ENCODE data around the gene ABHD6.
"Not testable (repeated sequence)": the region's sequence is repeated elsewhere in the genome, so short reads cannot be mapped to it uniquely, and the experiment has no call there.

The ABHD6 gene

DNA sequence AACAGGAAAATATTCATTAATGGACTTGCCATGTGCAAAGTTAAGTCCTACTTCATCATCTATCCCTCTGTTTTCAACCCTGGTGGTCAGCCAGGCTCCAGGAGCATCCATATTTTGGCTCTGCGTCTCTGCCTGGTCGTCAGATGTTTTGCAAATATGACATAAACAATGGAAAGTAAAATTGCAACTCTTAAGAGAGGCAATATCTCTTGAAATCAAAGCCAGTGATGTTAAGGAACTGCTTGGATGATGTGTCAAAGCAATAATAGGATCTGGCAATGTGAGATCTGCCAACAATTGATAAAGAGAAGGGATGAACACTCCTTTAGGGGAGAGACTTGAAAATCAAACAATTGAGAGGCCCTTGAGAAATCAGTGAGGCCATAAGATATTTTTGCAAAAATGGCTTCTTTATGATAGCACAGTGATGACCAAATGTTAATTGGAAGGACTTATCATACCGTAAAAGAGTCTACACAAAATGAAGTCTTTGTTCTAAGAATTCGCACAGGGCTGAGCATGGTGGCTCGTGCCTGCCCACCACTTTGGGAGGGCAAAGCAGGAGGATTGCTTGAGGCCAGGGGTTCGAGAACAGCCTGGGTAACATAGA lies 6.5 kb downstream of the ABHD6 start:
- no peak for DNase-seq

- DNase-seq = no peak
Observed at GRCh38 chr3:58246148-58247047, 8.8 kb downstream of the ABHD6 start.

GRCh38 chr3:58249358-58250092 lies 11.9 kb downstream of the ABHD6 start:
- DNase-seq = no peak

- no peak for DNase-seq
Observed at GRCh38 chr3:58250093-58250707, 12.6 kb downstream of the ABHD6 start.

- DNase-seq = no peak
Observed at GRCh38 chr3:58251631-58252035, 14.0 kb downstream of the ABHD6 start.

DNA sequence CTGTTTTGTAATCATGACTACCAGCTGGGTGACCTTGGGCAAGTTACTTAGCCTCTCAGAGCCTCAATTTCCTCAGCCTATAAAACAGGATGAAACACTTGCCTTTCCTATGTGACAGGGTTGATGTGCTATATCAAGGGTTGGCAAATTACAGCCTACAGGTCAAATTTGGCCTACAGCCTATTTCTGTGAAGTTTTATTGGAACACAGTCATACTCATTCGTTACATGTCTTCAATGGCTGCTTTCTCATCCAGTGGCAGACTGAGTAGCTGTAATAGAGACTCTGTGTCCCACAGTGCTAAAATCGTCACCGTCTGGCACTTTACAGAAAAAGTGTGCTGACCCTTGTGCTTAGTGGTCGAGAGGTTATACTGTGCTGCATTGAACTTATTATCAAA lies 16.6 kb downstream of the ABHD6 start:
- no peak for DNase-seq

GRCh38 chr3:58256061-58256460 lies 18.5 kb downstream of the ABHD6 start:
- DNase-seq = no peak

DNA sequence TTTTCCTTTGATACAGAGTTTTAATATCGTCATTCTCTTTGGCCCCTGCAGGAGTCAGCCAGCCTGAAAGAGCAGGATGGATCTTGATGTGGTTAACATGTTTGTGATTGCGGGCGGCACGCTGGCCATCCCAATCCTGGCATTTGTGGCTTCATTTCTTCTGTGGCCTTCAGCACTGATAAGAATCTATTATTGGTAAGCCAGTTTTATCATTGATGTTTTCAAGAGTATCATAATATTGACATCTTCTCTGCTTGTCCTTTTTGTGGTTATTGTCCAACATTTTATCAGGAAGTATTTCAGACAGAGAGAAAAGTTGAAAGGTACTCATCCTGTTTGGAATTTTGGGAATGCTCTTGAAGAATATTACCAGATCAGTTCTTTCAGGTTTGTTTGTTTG lies 18.9 kb downstream of the ABHD6 start:
- no peak for DNase-seq

DNA sequence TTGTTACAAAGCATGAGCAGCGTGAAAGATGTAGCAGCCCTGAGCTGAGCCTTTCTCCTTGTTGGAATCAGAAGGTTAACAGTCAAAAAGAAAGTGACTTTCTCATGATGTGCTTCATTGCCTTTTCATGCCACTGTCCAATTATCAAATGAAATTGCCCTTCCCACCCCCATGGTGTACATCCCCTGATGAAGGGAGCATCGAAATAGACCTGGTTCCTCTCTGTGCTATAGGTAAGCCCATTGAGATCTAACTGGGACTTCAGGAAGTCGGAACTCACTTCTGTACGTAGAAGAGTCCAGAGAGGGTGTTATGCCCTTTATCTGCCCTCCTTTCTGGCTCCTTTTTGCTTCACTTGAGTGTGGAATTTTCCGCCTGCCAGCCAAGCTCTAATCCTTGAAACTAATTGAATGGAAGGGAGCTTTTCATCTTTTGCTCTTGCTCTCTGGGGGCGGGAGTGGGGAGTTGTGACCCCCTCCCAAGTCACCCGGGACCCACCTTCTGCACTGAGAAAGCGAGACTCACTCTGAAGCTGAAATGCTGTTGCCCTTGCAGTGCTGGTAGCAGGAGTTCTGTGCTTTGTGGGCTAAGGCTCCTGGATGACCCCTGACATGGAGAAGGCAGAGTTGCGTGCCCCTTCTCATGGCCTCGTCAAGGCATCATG lies 20.9 kb downstream of the ABHD6 start:
- DNase-seq = no peak

GRCh38 chr3:58260261-58260731 lies 22.7 kb downstream of the ABHD6 start:
- DNase-seq = peak; percentile 88

- peak; percentile 64 for DNase-seq
Observed at GRCh38 chr3:58260733-58261132, 23.1 kb downstream of the ABHD6 start.

- DNase-seq = no peak
Observed at GRCh38 chr3:58261954-58262666, 24.5 kb downstream of the ABHD6 start.

GRCh38 chr3:58266577-58266976 lies 29.0 kb downstream of the ABHD6 start:
- no peak for DNase-seq

DNA sequence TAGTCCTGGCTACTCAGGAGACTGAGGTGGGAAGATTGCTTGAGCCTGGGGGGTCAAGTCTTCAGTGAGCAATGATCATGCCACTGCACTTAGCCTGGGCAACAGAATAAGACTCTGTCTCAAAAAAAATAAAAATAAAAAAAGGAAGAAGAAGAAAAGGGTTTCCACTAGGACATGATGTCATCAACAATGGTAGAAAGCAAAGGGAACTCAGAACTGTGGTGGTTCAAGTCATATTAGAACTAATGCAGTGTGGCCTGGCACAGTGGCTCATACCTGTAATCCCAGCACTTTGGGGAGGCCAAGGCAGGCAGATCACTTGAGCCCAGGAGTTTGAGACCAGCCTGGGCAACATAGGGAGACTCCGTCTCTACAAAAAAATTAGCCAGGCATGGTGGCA lies 30.0 kb downstream of the ABHD6 start:
- DNase-seq = not testable (repeated sequence)

GRCh38 chr3:58269356-58269755 lies 31.8 kb downstream of the ABHD6 start:
- no peak for DNase-seq

GRCh38 chr3:58270485-58270884 lies 32.9 kb downstream of the ABHD6 start:
- DNase-seq = no peak

DNA sequence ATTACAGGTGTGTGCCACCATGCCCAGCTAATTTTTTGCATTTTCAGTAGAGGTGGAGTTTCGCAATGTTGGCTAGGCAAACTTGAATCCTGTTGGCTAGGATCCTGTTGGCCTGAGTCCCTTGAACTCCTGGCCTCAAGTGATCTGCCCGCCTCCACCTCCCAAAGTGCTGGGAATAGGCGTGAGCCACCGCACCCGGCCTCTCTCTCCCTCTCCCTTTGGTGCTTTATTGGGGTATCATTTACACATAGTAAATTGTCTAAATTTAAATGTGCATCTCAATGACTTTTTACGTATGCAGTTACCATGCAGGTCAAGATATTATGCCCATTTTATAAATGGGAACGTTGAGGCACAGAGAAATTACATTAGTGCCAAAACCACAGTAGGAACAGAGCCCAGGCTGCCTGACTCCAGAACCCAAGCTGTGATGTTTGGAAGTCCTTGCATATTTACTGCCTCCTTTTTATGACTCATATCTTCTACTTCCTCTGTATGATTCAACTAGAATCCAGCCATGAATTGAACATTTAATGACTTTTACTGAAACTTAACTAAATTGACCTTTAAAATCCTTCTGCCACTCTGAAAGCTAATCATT lies 34.4 kb downstream of the ABHD6 start:
- DNase-seq = peak; percentile 93

DNA sequence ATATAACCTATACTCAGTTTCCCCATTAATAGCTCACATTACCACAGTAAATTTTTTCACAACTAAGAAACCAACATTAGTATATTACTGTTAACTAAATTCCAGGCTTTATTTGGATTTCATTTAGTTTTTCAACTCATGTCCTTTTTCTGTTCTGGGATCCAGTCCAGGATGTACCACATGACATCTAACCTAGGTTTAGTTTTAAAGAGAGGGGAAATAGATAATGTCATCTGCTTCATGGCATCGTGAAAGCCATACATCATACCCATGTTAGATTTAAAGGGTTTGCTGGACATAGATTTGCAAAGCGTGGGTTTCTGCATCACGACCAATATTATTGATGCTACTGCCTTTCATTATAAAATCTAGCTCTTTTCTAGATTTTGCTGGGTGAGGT lies 35.3 kb downstream of the ABHD6 start:
- peak; percentile 43 for DNase-seq

DNA sequence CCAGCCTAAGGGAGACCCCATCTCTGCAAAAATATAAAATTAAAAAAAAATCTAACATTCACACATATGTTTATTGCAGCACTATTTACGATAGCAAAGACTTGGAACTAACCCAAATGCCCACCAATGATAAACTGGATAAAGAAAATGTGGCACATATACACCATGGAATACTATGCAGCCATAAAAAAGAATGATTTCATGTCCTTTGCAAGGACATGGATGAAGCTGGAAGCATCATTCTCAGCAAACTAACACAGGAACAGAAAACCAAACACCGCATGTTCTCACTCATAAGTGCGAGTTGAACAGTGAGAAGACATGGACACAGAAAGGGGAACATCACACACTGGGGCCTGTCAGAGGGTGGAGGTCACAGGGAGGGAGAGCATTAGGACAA lies 35.8 kb downstream of the ABHD6 start:
- DNase-seq = not testable (repeated sequence)

- DNase-seq = peak; percentile 46
Observed at GRCh38 chr3:58274027-58274614, 36.5 kb downstream of the ABHD6 start.

GRCh38 chr3:58281069-58281468 lies 43.5 kb downstream of the ABHD6 start:
- no peak for DNase-seq

Measured in fibroblast of skin of right biceps (primary cell).